Thoracic aorta (tissue), 2 donors: ENCODE data around the gene RANBP3. TPM values are rescaled to one million over a fixed set of nuclear protein-coding genes. Genes with fewer than 3 reads are reported as not detected.

ENCODE experiments used
- ATAC-seq: fragments of 150-250 bp; one replicate; pipeline ENCODE4 v1.8.0; 2017; ENCODE audit warnings: low read depth; ENCODE audit not compliant: insufficient number of reproducible peaks, low FRiP score
- DNase-seq: peaks from one replicate; pipeline ENCODE4 v3.0.0-alpha.2; 2020; ENCODE audit warnings: low spot score
- H3K27ac ChIP-seq, 2 donors: fragments of 200-600 bp; sonication (generic); 1 replicate in 1 of 2; 2 replicates in 1 of 2; pipeline ENCODE4 v1.5.1; 2016; ENCODE audit warnings: mild to moderate bottlenecking in 2 of 2, moderate library complexity in 2 of 2
- H3K27me3 ChIP-seq: fragments of 200-600 bp; sonication (generic); replicated peaks from 2 replicates; pipeline ENCODE4 v1.6.0; 2016; ENCODE audit warnings: mild to moderate bottlenecking; ENCODE audit not compliant: insufficient read depth
- H3K36me3 ChIP-seq: fragments of 200-600 bp; sonication (generic); one replicate; pipeline ENCODE4 v1.5.1; 2016
- H3K4me1 ChIP-seq, 2 donors: fragments of 200-600 bp; sonication (generic); 1 replicate in 1 of 2; 2 replicates in 1 of 2; pipeline versions ENCODE4 v1.5.1 to v1.6.0; 2016; ENCODE audit warnings: low read depth in 2 of 2, mild to moderate bottlenecking in 1 of 2; ENCODE audit not compliant: control insufficient read depth in 1 of 2
- H3K4me3 ChIP-seq: fragments of 200-600 bp; sonication (generic); 2 replicates; pipeline ENCODE4 v1.5.1; 2016; ENCODE audit warnings: mild to moderate bottlenecking
- H3K9me3 ChIP-seq: fragments of 200-600 bp; sonication (generic); 2 replicates; pipeline ENCODE4 v1.5.1; 2016
- total RNA-seq, 2 donors: library from RNA; depleted of rRNA; stranded (reverse); fragments of >200 nt; gene quantifications; one replicate each; pipeline versions ENCODE4 v1.1.0 to v1.2.3, GENCODE V29; 2016
- TF ChIP-seq, protein P1 (sequence below): fragments of 200-600 bp; sonication (generic); IDR thresholded peaks from one replicate; pipeline ENCODE4 v1.5.1; 2019; ENCODE audit warnings: antibody characterized with exemption

RANBP3 gene
- total RNA-seq, 2 donors from 2014 or later: 51.4 to 101 TPM

DNA sequence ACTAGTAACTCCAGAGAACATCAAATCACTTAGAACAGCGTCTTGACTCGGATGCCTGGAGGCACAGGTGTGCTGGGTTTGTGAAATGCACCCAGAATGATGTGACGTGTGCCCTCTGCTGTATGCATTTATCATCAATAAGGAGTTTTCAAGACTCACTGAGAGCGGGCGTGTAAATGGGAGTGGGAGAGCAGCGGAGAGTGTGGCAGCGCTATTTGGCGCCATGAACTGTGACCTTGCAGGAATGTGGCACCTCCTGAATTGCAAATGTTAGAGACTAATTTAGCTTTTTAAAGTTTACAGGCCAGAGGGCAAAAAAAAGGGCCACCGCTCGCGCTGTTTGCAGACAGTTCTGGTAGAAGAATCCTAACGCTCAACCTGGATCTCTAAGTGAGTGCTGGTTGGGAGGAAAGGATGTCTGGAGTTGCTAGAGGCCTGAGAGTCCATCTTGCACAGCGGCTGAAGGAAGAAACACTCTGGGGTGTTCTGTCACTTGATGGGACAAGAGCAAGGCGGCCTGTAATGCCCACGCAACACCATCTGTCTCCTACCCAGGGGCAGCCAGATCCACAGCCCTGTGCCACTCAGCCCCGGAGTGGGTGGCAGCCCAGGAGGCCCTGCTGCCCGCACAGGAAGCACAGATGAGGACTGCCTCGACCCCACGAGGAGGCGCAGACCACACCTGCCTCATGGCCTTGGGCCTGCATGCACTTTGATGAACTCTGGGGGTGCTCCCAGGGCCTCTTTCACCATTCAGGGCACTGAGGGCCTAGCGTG lies 19.7 kb downstream of the RANBP3 start:
- ATAC-seq (no peak), DNase-seq (no peak)
- H3K36me3 ChIP-seq: no peaks in the 10 kb centered on the region
- TF ChIP-seq, protein P1, sequence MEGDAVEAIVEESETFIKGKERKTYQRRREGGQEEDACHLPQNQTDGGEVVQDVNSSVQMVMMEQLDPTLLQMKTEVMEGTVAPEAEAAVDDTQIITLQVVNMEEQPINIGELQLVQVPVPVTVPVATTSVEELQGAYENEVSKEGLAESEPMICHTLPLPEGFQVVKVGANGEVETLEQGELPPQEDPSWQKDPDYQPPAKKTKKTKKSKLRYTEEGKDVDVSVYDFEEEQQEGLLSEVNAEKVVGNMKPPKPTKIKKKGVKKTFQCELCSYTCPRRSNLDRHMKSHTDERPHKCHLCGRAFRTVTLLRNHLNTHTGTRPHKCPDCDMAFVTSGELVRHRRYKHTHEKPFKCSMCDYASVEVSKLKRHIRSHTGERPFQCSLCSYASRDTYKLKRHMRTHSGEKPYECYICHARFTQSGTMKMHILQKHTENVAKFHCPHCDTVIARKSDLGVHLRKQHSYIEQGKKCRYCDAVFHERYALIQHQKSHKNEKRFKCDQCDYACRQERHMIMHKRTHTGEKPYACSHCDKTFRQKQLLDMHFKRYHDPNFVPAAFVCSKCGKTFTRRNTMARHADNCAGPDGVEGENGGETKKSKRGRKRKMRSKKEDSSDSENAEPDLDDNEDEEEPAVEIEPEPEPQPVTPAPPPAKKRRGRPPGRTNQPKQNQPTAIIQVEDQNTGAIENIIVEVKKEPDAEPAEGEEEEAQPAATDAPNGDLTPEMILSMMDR: no peak
- no peak overlapping the region for H3K27ac ChIP-seq
- H3K27me3 ChIP-seq: no peaks in the 10 kb centered on the region
- no peaks in the 10 kb centered on the region for H3K9me3 ChIP-seq
- no peak overlapping the region for H3K4me3 ChIP-seq
- peaks cover 44 to 74% of the 10 kb centered on the region in 2 donors for H3K4me1 ChIP-seq

GRCh38 chr19:5957170-5957569 lies 20.8 kb downstream of the RANBP3 start:
- no peak for ATAC-seq
- Histone ChIP-seq H3K36me3 (no peaks in the 10 kb centered on the region), H3K9me3 (no peaks in the 10 kb centered on the region), H3K4me3 (no peak overlapping the region), H3K4me1 (peaks cover 45 to 79% of the 10 kb centered on the region in 2 donors), H3K27ac (no peak overlapping the region), H3K27me3 (no peaks in the 10 kb centered on the region)
- TF ChIP-seq, protein P1: no peak
- no peak for DNase-seq

DNA sequence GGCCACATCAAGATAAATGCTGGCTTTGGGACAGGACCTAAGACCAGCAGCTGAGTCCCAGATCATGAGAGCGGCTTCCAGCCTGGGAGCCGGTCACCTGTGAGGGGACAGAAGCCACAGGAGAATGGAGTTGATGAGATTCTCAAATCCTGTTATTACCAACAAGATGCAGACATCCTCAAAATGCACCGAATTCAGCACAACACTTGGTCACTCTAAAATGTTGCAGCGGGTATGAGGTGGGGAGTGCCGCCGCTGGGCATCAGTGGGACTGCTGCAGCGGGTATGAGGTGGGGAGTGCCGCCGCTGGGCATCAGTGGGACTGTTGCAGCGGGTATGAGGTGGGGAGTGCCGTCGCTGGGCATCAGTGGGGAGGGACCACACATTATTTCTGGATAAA lies 21.2 kb downstream of the RANBP3 start:
- no peak for DNase-seq
- TF ChIP-seq, protein P1: no peak
- no peaks in the 10 kb centered on the region for H3K27me3 ChIP-seq
- ATAC-seq: no peak
- peaks cover 45 to 79% of the 10 kb centered on the region in 2 donors for H3K4me1 ChIP-seq
- no peaks in the 10 kb centered on the region for H3K9me3 ChIP-seq
- H3K27ac ChIP-seq: no peak overlapping the region
- no peaks in the 10 kb centered on the region for H3K36me3 ChIP-seq
- H3K4me3 ChIP-seq: no peak overlapping the region

DNA sequence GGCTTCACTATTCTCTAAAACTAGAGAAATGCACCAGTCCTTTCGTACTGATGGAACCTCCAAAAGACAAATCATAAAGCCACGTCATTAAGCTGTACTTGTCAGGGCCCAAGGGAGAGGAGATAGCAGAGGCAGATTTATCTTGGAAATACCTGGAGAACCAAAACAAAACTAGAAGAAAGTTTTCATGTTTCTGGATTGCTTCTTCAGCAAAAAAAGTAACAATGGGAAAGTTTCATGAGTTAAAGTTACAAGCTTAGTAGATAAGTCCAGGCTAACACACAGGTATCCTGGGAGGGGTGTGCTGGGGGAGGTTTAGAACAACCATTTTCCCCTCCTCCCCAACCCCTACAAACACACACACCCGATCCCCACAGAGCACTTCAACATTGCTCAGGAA lies 21.6 kb downstream of the RANBP3 start:
- Histone ChIP-seq H3K27me3 (no peaks in the 10 kb centered on the region), H3K4me1 (peaks cover 49 to 79% of the 10 kb centered on the region in 2 donors), H3K36me3 (no peaks in the 10 kb centered on the region), H3K4me3 (no peak overlapping the region), H3K9me3 (no peaks in the 10 kb centered on the region), H3K27ac (no peak overlapping the region)
- no peak for DNase-seq
- TF ChIP-seq, protein P1: no peak
- no peak for ATAC-seq

DNA sequence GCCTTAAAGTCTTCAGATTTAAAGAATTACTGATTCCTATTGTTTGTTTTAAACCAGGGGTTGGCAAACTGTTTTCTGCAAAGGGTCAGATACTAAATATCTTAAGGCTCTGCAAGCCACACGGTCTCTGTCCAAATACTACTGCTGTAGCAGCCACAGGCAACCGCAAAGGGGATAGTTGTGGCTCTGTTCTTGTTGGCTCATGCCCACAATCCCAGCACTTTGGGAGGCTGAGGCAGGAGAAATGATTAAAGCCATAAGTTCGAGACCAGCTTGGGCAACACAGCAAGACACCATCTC lies 22.4 kb downstream of the RANBP3 start:
- H3K36me3 ChIP-seq: no peaks in the 10 kb centered on the region
- no peak overlapping the region for H3K4me3 ChIP-seq
- ATAC-seq (no peak), DNase-seq (no peak)
- TF ChIP-seq, protein P1: no peak
- no peaks in the 10 kb centered on the region for H3K9me3 ChIP-seq
- H3K27me3 ChIP-seq: no peaks in the 10 kb centered on the region
- H3K27ac ChIP-seq: peak overlapping the region in 1 of 2 donors; percentile 66
- H3K4me1 ChIP-seq: peaks cover 52 to 78% of the 10 kb centered on the region in 2 donors
